HCT116 (cell line): ENCODE data around the gene PHF10. TPM values are rescaled to one million over a fixed set of nuclear protein-coding genes. Genes with fewer than 3 reads are reported as not detected.

Experiments
- ATAC-seq: fragments of 200-7000 bp; cut with Tn5 transposase; 2 replicates; pipeline ENCODE4 v1.9.1; 2020; ENCODE audit warnings: mild to moderate bottlenecking, moderate library complexity
- BruUV-seq: library from RNA; stranded (reverse); fragments of 400-500 nt; replicated peaks from 2 replicates; lab custom pipeline; 2021; lab: Mats Ljungman, UMichigan
- CTCF ChIA-PET: fragments of 300-600 bp; sonication (Branson Sonifier 250); formaldehyde crosslinking; loops from one replicate; lab custom pipeline; 2021; ENCODE audit warnings: antibody characterized with exemption; lab: Charles Lee
- POLR2A ChIA-PET: fragments of 300-600, 350-600 bp; sonication (Branson Sonifier 250); formaldehyde crosslinking; loops from one replicate; lab custom pipeline; 2021; ENCODE audit warnings: antibody characterized with exemption; lab: Charles Lee
- RAD21 ChIA-PET, 2 experiments: fragments of 300-600 bp; sonication (Branson Sonifier 250); formaldehyde crosslinking; loops; one replicate each; lab custom pipeline; 2023; ENCODE audit warnings: low total read pairs in 2 of 2; ENCODE audit not compliant: uncharacterized antibody in 2 of 2, unreplicated experiment in 2 of 2, low non-redundant PET in 1 of 2; lab: Charles Lee
- DNase-seq: peaks from one replicate; pipeline ENCODE4 v3.0.0-alpha.2; 2010; ENCODE audit warnings: low read depth, low spot score
- H2AFZ ChIP-seq: fragments of 200-600 bp; shearing (Covaris generic), sonication (generic); 2 replicates; pipeline ENCODE4 v1.6.1; 2017; ENCODE audit warnings: low read depth, mixed run types, mixed read lengths, antibody characterized with exemption, low read length; ENCODE audit not compliant: poor library complexity, severe bottlenecking
- H3K27ac ChIP-seq: 2 replicates; pipeline ENCODE4 v1.5.1; 2012; ENCODE audit warnings: low read depth, low read length
- H3K27me3 ChIP-seq: fragments of 200-600 bp; sonication (generic); 2 replicates; pipeline ENCODE4 v1.6.1; 2016; ENCODE audit warnings: mixed run types, low read length, mixed read lengths; ENCODE audit not compliant: insufficient read depth
- H3K36me3 ChIP-seq, 2 experiments: fragments of 200-500 bp in 1 of 2; fragments of 200-600 bp in 1 of 2; sonication (Bioruptor generic) in 1 of 2; sonication (generic) in 1 of 2; 2 replicates each; pipeline versions ENCODE4 v1.5.1 to v1.6.1; 2014 to 2016; ENCODE audit warnings: low read length in 2 of 2, inconsistent platforms in 1 of 2, mixed read lengths in 1 of 2, mixed run types in 1 of 2; ENCODE audit not compliant: insufficient read depth in 2 of 2, control insufficient read depth in 1 of 2
- H3K4me1 ChIP-seq, 2 experiments: fragments of 200-600 bp in 1 of 2; sonication (generic) in 1 of 2; 2 replicates each; pipeline versions ENCODE4 v1.5.1 to v1.6.1; 2012 to 2017; ENCODE audit warnings: low read length in 2 of 2, inconsistent platforms in 1 of 2, mild to moderate bottlenecking in 1 of 2, mixed read lengths in 1 of 2, mixed run types in 1 of 2, moderate library complexity in 1 of 2; ENCODE audit not compliant: insufficient read depth in 2 of 2, control insufficient read depth in 1 of 2
- H3K4me2 ChIP-seq: fragments of 200-600 bp; sonication (generic); 2 replicates; pipeline ENCODE4 v1.6.1; 2017; ENCODE audit warnings: mixed run types, low read length, mixed read lengths
- H3K4me3 ChIP-seq, 2 experiments: fragments of 200-600 bp in 1 of 2; sonication (generic) in 1 of 2; replicated peaks in 1 of 2; 2 replicates each; pipeline ENCODE4 v1.5.1; 2011 to 2016; ENCODE audit warnings: low read length in 2 of 2, control low read depth in 1 of 2, low read depth in 1 of 2, mild to moderate bottlenecking in 1 of 2, mixed read lengths in 1 of 2, mixed run types in 1 of 2
- H3K79me2 ChIP-seq: fragments of 200-600 bp; sonication (generic); 2 replicates; pipeline ENCODE4 v1.6.1; 2017; ENCODE audit warnings: mild to moderate bottlenecking, mixed run types, low read length, moderate library complexity, mixed read lengths; ENCODE audit not compliant: insufficient read depth
- H3K9ac ChIP-seq: fragments of 200-600 bp; sonication (generic); 2 replicates; pipeline ENCODE4 v1.6.1; 2016; ENCODE audit warnings: low read length, mixed read lengths
- H3K9me2 ChIP-seq: fragments of 200-600 bp; sonication (generic), shearing (Covaris generic); 2 replicates; pipeline ENCODE4 v1.6.1; 2017; ENCODE audit warnings: mixed run types, mild to moderate bottlenecking, moderate library complexity; ENCODE audit not compliant: insufficient read depth
- H3K9me3 ChIP-seq, 2 experiments: fragments of 200-500 bp in 1 of 2; fragments of 200-600 bp in 1 of 2; sonication (Bioruptor generic) in 1 of 2; sonication (generic) in 1 of 2; 2 replicates each; pipeline ENCODE4 v1.6.1; 2014 to 2017; ENCODE audit warnings: low read length in 2 of 2, mixed read lengths in 2 of 2, inconsistent platforms in 1 of 2, low read depth in 1 of 2, mild to moderate bottlenecking in 1 of 2, mixed run types in 1 of 2, moderate library complexity in 1 of 2; ENCODE audit not compliant: control insufficient read depth in 1 of 2, insufficient read depth in 1 of 2
- H4K20me1 ChIP-seq: fragments of 200-600 bp; sonication (generic), shearing (Covaris generic); 2 replicates; pipeline ENCODE4 v1.6.1; 2017; ENCODE audit warnings: mixed run types, mild to moderate bottlenecking, moderate library complexity; ENCODE audit not compliant: insufficient read depth
- CBX3 ChIP-seq: IDR thresholded peaks from 2 replicates; pipeline ENCODE4 v1.6.1; 2012; ENCODE audit warnings: low read depth
- POLR2A ChIP-seq: IDR thresholded peaks from 2 replicates; pipeline ENCODE4 v1.7.0; 2011; ENCODE audit warnings: borderline replicate concordance; ENCODE audit not compliant: insufficient read depth, insufficient read length; ENCODE audit errors: extremely low read depth
- TCF7L2 ChIP-seq: IDR thresholded peaks from 2 replicates; pipeline ENCODE4 v1.7.0; 2011; ENCODE audit warnings: borderline replicate concordance, inconsistent platforms; ENCODE audit not compliant: insufficient read depth, insufficient read length; ENCODE audit errors: extremely low read depth
- ZNF274 ChIP-seq: fragments of 200-500 bp; sonication (Bioruptor generic); IDR thresholded peaks from 2 replicates; pipeline ENCODE4 v1.6.1; 2014; ENCODE audit warnings: mild to moderate bottlenecking, low read depth, low read length, inconsistent platforms
- intact Hi-C: fragments of 100-400 bp; cut with micrococcal nuclease; formaldehyde crosslinking; loops from 2 replicates; pipeline ENCODE4 v1.10.0; 2022
- total RNA-seq: library from RNA; stranded (reverse); gene quantifications from one replicate; pipeline ENCODE4 v1.2.1, GENCODE V29; 2021; ENCODE audit not compliant: unreplicated experiment
- TF ChIP-seq, protein P1 (sequence below): IDR thresholded peaks from 2 replicates; pipeline ENCODE4 v1.6.1; 2012; ENCODE audit warnings: low read depth

The PHF10 gene
- total RNA-seq, 1 experiment from 2014 or later, result 45.5 TPM

DNA sequence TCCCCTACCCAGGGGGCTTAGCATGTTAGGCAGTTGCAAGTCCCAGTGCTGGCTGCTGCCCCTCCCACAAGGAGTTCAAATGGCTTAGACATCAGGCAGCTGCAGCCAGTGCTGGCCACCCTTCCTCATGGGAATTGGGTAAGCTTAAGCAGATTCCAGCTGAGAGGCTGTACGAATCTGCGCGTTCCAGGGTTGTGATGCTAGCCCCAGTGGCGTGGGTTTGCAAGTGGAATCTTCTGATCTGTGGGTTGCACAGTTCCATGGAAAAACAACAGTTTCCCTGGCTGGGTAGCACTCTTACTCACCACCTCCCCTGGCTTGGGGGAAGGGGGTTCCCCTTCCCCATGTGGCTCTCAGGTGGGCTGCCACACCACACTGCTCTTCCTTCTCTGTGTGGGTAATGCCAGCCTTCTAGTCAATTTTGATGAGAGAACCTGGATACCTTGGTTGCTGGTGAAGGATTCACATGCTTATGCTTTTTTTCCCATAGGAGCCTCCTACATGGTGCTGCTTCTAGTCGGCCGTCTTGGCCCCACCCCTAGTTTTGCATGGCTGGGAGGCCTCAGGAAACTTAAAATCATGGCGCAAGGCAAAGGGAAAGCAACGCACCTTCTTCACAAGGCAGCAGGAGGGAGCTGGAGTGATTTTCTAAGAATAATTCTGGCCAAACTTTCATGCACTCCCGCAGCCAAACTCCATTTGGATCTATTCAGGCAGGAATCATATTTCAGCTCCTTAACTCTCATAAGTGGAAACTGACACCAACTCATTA, 14.1 kb upstream of the PHF10 start:
- Histone ChIP-seq H3K9me3 (no peaks in the 10 kb centered on the region), H3K36me3 (no peaks in the 10 kb centered on the region), H3K79me2 (no peaks in the 10 kb centered on the region), H3K4me3 (no peak overlapping the region), H3K9me2 (no peaks in the 10 kb centered on the region), H4K20me1 (no peaks in the 10 kb centered on the region), H3K27ac (no peak overlapping the region), H2AFZ (no peak overlapping the region), H3K4me2 (no peak overlapping the region), H3K9ac (no peak overlapping the region), H3K4me1 (no peaks in the 10 kb centered on the region), H3K27me3 (no peaks in the 10 kb centered on the region)
- ChIA-PET POLR2A (no interaction called here), RAD21 (no interaction called here), CTCF (no interaction called here)
- no TSS peak for BruUV-seq
- TF ChIP-seq TCF7L2 (no peak), POLR2A (no peak), ZNF274 (no peak), CBX3 (no peak)
- TF ChIP-seq, protein P1, sequence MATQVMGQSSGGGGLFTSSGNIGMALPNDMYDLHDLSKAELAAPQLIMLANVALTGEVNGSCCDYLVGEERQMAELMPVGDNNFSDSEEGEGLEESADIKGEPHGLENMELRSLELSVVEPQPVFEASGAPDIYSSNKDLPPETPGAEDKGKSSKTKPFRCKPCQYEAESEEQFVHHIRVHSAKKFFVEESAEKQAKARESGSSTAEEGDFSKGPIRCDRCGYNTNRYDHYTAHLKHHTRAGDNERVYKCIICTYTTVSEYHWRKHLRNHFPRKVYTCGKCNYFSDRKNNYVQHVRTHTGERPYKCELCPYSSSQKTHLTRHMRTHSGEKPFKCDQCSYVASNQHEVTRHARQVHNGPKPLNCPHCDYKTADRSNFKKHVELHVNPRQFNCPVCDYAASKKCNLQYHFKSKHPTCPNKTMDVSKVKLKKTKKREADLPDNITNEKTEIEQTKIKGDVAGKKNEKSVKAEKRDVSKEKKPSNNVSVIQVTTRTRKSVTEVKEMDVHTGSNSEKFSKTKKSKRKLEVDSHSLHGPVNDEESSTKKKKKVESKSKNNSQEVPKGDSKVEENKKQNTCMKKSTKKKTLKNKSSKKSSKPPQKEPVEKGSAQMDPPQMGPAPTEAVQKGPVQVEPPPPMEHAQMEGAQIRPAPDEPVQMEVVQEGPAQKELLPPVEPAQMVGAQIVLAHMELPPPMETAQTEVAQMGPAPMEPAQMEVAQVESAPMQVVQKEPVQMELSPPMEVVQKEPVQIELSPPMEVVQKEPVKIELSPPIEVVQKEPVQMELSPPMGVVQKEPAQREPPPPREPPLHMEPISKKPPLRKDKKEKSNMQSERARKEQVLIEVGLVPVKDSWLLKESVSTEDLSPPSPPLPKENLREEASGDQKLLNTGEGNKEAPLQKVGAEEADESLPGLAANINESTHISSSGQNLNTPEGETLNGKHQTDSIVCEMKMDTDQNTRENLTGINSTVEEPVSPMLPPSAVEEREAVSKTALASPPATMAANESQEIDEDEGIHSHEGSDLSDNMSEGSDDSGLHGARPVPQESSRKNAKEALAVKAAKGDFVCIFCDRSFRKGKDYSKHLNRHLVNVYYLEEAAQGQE, result no peak
- intact Hi-C loops, result no loop called here
- ATAC-seq (no peak), DNase-seq (no peak)
